Fibroblast of lung (primary cell): ENCODE results near the gene CPOX.

Source experiments
- EZH2 ChIP-seq: IDR thresholded peaks from 2 replicates; pipeline ENCODE4 v1.5.1; 2012; ENCODE audit warnings: low read length, control low read depth, mild to moderate bottlenecking; ENCODE audit errors: missing control alignments
- TF ChIP-seq, protein P1 (sequence below), 2 donors: IDR thresholded peaks in 1 of 2; conservative IDR thresholded peaks in 1 of 2; 1 replicate in 1 of 2; 2 replicates in 1 of 2; pipeline ENCODE4 v1.5.1; 2011 to 2012; ENCODE audit warnings: low read length in 2 of 2, control low read depth in 1 of 2, inconsistent platforms in 1 of 2, low read depth in 1 of 2, mild to moderate bottlenecking in 1 of 2

DNA sequence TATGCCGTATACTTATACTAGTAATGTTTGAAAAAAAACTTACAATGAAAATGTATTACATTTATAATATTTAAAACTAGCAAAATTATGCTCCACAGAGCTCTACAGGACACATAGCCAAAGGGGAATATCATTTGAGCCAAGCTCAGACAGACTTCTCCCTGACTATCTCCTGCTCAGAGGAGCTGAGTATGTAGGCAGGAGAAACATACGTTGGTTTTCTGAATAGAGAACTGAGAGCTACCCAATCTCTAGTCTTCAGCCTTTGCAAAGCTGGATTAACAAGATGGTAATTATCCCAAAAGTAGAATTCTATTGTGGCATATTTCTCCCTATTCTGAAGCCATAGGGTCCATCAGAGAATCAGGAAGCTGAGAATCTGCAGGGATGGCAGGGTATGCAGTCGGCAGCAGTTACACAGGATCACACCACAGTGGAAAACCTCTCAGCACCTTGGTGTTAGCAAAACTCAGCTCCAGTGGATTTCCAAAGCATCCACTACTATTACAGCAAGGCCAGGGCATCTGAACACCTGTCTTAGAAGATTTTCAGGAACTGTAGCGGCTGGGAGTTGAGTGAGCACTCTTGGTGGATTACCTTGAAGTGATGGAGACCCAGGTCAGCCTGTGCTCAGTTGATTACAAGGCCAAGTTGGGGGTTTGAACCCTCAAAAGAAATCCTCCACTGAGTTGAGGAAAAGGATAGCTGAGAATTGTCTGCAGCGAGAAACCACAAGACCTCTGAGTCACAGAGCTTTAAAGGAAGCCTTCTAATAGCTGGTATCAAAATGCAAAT is 31.5 kb downstream of the CPOX start:
- no peak for TF ChIP-seq EZH2
- TF ChIP-seq, protein P1, sequence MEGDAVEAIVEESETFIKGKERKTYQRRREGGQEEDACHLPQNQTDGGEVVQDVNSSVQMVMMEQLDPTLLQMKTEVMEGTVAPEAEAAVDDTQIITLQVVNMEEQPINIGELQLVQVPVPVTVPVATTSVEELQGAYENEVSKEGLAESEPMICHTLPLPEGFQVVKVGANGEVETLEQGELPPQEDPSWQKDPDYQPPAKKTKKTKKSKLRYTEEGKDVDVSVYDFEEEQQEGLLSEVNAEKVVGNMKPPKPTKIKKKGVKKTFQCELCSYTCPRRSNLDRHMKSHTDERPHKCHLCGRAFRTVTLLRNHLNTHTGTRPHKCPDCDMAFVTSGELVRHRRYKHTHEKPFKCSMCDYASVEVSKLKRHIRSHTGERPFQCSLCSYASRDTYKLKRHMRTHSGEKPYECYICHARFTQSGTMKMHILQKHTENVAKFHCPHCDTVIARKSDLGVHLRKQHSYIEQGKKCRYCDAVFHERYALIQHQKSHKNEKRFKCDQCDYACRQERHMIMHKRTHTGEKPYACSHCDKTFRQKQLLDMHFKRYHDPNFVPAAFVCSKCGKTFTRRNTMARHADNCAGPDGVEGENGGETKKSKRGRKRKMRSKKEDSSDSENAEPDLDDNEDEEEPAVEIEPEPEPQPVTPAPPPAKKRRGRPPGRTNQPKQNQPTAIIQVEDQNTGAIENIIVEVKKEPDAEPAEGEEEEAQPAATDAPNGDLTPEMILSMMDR (conservative IDR thresholded peaks at IDR 0.05 in 1 of 2, IDR thresholded peaks at IDR 0.05 in 1 of 2; ENCODE audit: low read depth in 1 of 2, low read length in 2 of 2), result no peak
